AG10803 (cell line): Measurements from ENCODE around the gene NDUFAF7.
"Not testable (repeated sequence)": the region's sequence is repeated elsewhere in the genome, so short reads cannot be mapped to it uniquely, and the experiment has no call there.

ENCODE experiments used
- DNase-seq: peaks from one replicate; pipeline ENCODE4 v3.0.0; 2010; ENCODE audit warnings: low read depth
- H3K4me3 ChIP-seq: 2 replicates; pipeline ENCODE4 v1.5.1; 2011; ENCODE audit warnings: mild to moderate bottlenecking, low read length, control low read depth
- CTCF ChIP-seq: conservative IDR thresholded peaks from 2 replicates; pipeline ENCODE4 v1.5.1; 2011; ENCODE audit warnings: mild to moderate bottlenecking, low read length, control low read depth, inconsistent platforms

The NDUFAF7 gene

GRCh38 chr2:37283207-37283606, 51.7 kb downstream of the NDUFAF7 start:
- TF ChIP-seq CTCF = no peak
- peak; percentile 85 for DNase-seq
- H3K4me3 ChIP-seq = no peak overlapping the region

- DNase-seq = peak; percentile 42
- H3K4me3 ChIP-seq = no peak overlapping the region
- no peak for TF ChIP-seq CTCF
Measured at GRCh38 chr2:37284381-37284780, 52.9 kb downstream of the NDUFAF7 start.

GRCh38 chr2:37287966-37288365, 56.5 kb downstream of the NDUFAF7 start:
- H3K4me3 ChIP-seq = no peak overlapping the region
- no peak for TF ChIP-seq CTCF
- DNase-seq = no peak

- DNase-seq = no peak
- TF ChIP-seq CTCF = no peak
- no peak overlapping the region for H3K4me3 ChIP-seq
Measured at GRCh38 chr2:37291680-37292079, 60.2 kb downstream of the NDUFAF7 start.

- not testable (repeated sequence) for H3K4me3 ChIP-seq, DNase-seq
Measured at GRCh38 chr2:37294858-37295257, 63.4 kb downstream of the NDUFAF7 start.

- no peak overlapping the region for H3K4me3 ChIP-seq
- TF ChIP-seq CTCF = no peak
- no peak for DNase-seq
Measured at GRCh38 chr2:37295469-37296073, 64.1 kb downstream of the NDUFAF7 start.

- no peak overlapping the region for H3K4me3 ChIP-seq
- TF ChIP-seq CTCF = no peak
- DNase-seq = no peak
Measured at GRCh38 chr2:37297632-37298031, 66.2 kb downstream of the NDUFAF7 start.
